Measurements from ENCODE around the gene CELA1. TPM values are rescaled to one million over a fixed set of nuclear protein-coding genes. Genes with fewer than 3 reads are reported as not detected.

Gene CELA1
- not detected for total RNA-seq
- long read RNA-seq: 0 reads

DNA sequence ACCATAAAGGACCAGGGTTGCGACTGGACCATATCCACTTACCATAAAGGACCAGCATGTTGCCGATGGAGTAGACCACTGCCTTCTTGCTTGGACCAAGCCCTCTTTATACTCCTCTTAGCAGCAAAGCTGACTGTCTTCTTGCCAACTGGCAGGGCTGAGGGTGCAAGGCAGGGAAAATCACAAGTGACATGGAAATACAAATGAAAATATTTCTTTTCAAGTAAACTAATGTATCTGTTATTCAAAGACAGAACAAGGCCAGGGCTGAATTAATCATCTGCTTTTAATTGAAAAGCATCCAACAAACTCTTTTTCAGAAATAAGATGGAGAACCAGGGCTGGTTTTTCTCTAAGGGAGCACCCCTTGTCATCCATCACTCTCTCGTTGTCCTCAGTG lies at the start of gene CELA1:
CELA1 (minus strand) TSS at position 99 of the 400 bp plus-strand sequence; CDS start at position 58, 41 bp downstream.
- H3K27ac ChIP-seq: no peak within 1 kb of the TSS
- TF ChIP-seq POLR2A (IDR thresholded peaks at IDR 0.05): no peak
- TF ChIP-seq, protein P1, sequence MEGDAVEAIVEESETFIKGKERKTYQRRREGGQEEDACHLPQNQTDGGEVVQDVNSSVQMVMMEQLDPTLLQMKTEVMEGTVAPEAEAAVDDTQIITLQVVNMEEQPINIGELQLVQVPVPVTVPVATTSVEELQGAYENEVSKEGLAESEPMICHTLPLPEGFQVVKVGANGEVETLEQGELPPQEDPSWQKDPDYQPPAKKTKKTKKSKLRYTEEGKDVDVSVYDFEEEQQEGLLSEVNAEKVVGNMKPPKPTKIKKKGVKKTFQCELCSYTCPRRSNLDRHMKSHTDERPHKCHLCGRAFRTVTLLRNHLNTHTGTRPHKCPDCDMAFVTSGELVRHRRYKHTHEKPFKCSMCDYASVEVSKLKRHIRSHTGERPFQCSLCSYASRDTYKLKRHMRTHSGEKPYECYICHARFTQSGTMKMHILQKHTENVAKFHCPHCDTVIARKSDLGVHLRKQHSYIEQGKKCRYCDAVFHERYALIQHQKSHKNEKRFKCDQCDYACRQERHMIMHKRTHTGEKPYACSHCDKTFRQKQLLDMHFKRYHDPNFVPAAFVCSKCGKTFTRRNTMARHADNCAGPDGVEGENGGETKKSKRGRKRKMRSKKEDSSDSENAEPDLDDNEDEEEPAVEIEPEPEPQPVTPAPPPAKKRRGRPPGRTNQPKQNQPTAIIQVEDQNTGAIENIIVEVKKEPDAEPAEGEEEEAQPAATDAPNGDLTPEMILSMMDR (IDR thresholded peaks at IDR 0.05): no peak
- no peaks in the 10 kb centered on the region for H3K36me3 ChIP-seq
- H3K4me3 ChIP-seq: no peak within 1 kb of the TSS
- H3K27me3 ChIP-seq: no peaks in the 10 kb centered on the region
- WGBS (ENCODE audit: insufficient coverage, low coverage, low lambda C conversion rate, missing lambda C conversion rate): 83% methylated on average over 2 of the region's 3 CpGs
- no peaks in the 10 kb centered on the region for H3K4me1 ChIP-seq
- no peaks in the 10 kb centered on the region for H3K9me3 ChIP-seq
- DNase-seq: no peak
- intact Hi-C loops (cut with DNase I): no loop called here
- no peak for ATAC-seq

DNA sequence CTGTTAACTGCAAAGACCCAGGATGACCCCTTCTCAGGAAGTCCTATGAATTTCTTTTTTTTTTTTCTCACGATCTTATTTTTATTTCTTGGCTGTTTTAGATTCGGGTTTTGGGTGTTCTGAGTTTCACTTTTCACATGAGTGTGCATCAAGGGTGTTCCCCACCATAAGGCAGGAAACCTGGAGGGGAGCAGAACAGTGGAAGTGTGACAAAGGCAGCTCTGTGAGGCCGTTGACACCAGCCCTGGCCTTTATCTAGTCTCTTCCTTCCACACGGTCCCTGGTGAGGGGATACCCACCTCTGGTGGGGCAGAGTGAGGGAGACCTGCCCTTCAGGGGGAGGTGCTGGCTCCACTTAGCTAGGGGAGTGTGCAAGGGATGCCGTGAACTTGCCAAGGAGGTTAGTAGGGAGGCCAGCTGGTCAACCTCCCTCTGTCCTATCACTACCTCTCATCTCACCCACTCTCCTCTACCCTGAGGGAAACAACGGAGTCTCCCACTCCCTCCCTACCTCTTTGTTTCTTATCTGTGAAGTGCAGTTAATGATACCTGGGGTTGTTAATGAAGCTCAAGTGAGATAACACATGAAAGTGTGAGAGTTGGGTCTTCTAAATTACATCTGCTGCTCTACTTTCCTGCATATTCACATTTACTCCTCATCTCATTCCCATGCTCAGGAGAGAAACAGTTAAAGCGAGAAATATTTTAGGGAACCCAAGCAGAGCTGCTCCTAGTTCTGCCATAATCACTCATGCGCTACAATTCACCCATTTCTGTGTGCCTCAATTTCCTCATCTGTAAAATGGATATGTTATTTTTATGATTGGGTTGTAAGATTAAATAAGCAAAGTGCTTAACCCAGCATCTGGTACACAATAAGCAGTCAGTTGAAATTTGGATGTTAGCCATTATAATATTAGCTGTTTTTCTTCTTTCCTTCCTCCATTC lies 49.1 kb upstream of the CELA1 start:
- peaks cover 0 to 10% of the 10 kb centered on the region in 2 donors for H3K27me3 ChIP-seq
- H3K4me3 ChIP-seq: no peak overlapping the region
- no peaks in the 10 kb centered on the region for H3K36me3 ChIP-seq
- H3K27ac ChIP-seq: no peak overlapping the region
- no peaks in the 10 kb centered on the region for H3K9me3 ChIP-seq
- peaks cover 0 to 7% (median 1%) of the 10 kb centered on the region in 4 donors for H3K4me1 ChIP-seq
- peak in 3 of 4 donors; percentile 4 to 14 (median 9) for ATAC-seq
- DNase-seq: no peak
- 35% methylated on average over 7 of the region's 8 CpGs for WGBS (ENCODE audit: insufficient coverage, low coverage, low lambda C conversion rate, missing lambda C conversion rate)
- intact Hi-C loops (cut with DNase I): no loop called here
- TF ChIP-seq, protein P1 (IDR thresholded peaks at IDR 0.05): no peak
- no peak for TF ChIP-seq POLR2A (IDR thresholded peaks at IDR 0.05)

DNA sequence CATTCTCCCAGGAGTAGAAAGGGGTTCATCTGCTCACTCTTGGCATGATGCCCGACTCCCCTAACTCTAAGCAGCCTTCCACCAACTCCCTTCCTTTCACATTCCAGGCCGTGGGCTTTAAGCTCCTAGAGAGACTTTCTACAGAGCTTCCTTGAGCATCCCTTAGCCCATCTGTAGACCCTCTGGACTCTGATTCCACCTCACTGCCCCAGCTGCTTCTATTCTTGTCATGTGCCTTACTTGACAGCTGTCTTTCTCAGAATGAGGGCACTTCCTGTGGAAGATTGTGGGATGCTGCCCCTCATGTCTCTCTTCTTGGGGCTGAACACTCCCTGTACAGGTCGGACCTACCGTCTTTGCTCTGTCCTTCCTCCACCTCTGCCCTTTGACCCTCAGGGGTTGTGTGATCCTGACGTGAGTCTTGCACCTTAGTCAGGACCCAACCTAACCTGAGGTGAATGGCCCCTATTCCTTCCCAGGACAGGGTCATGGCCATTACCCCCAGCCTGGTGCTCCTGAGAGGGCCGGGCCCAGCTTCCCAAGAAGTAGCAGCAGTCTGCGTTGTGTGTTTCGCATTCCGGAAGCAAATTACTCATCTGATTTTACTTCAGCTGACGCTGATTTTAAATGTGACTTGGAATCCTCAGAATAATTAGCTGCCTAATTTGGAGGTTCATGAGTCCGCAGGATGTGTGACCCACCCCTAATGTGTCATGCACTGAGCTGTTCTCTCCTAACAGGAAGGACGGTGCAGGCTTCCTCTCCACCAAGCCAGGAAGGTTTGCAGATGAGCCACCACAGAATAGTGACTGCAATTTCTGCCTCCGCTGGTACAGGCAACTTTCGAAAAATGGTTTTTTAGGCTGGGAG lies 47.4 kb upstream of the CELA1 start:
- no peak overlapping the region for H3K4me3 ChIP-seq
- H3K27me3 ChIP-seq: peaks cover 0 to 10% of the 10 kb centered on the region in 2 donors
- no peaks in the 10 kb centered on the region for H3K9me3 ChIP-seq
- no peak for TF ChIP-seq POLR2A (IDR thresholded peaks at IDR 0.05)
- TF ChIP-seq, protein P1 (IDR thresholded peaks at IDR 0.05): no peak
- ATAC-seq (peak; percentile 34 to 78 (median 56)), DNase-seq (peak in 1 of 3 donors; percentile 33)
- H3K36me3 ChIP-seq: no peaks in the 10 kb centered on the region
- intact Hi-C loops (cut with DNase I): no loop called here
- H3K4me1 ChIP-seq: peaks cover 0 to 7% (median 1%) of the 10 kb centered on the region in 4 donors
- H3K27ac ChIP-seq: peak overlapping the region in 1 of 3 donors; percentile 22
- 64% methylated on average over 12 of the region's 14 CpGs for WGBS (ENCODE audit: insufficient coverage, low coverage, low lambda C conversion rate, missing lambda C conversion rate)

- Histone ChIP-seq H3K9me3 (no peaks in the 10 kb centered on the region), H3K36me3 (no peaks in the 10 kb centered on the region), H3K27me3 (peaks cover 0 to 10% of the 10 kb centered on the region in 2 donors), H3K4me1 (peaks cover 0 to 7% (median 1%) of the 10 kb centered on the region in 4 donors), H3K4me3 (peak overlapping the region in 1 of 3 donors; percentile 4), H3K27ac (no peak overlapping the region)
- intact Hi-C loops (cut with DNase I): no loop called here
- ATAC-seq: no peak
- TF ChIP-seq, protein P1 (IDR thresholded peaks at IDR 0.05): no peak
- no peak for TF ChIP-seq POLR2A (IDR thresholded peaks at IDR 0.05)
- WGBS (ENCODE audit: insufficient coverage, low coverage, low lambda C conversion rate, missing lambda C conversion rate): 67% methylated on average over 15 of the region's 22 CpGs
- peak in 1 of 3 donors; percentile 36 for DNase-seq
These were observed 46.2 kb upstream of the CELA1 start for GRCh38 chr12:51392556-51393237.

Measured in right lobe of liver (tissue), 6 donors.